NCI-H524 (cell line): ENCODE results near the gene DOCK2.
A peak's percentile ranks its signal among the peaks of the same experiment; 100 is the strongest.
"Not testable (repeated sequence)": the region's sequence is repeated elsewhere in the genome, so short reads cannot be mapped to it uniquely, and the experiment has no call there.

Source experiments
- DNase-seq, 2 experiments: peaks; one replicate each; lab custom pipeline; 2025; lab: John Stamatoyannopoulos, UW

Gene DOCK2

DNA sequence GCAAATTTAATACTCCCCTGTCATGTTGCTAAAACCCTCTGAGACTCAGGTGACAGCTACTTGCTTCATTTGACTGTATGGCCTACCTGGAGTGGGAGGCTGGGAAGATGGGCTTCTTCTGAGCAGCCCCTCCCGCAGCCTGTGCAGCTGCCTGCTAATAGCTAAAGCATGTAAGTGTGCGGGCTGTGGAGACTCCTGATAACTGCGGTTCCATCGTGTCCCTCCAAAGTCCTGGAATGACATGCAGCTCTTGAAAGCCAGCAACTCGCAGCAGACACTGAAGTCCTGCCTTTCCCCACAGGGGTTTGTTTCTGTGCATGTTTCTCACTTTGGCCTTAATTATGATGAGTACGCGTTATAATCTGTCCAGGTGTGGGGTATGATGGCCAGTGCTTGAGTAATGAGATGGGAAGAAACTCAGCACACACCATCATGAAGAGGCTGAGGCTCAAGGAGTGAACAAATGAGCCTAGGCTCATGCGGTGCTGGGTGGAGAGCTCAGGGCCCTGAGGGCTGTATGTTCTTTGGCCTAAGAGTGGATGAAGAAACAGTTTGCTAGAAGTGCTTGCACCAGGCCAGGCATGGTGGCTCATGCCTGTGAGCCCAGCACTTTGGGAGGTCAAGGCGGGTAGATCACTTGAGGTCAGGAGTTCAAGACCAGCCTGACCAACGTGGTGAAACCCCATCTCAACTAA lies 119.1 kb downstream of the DOCK2 start:
- DNase-seq: no peak

DNA sequence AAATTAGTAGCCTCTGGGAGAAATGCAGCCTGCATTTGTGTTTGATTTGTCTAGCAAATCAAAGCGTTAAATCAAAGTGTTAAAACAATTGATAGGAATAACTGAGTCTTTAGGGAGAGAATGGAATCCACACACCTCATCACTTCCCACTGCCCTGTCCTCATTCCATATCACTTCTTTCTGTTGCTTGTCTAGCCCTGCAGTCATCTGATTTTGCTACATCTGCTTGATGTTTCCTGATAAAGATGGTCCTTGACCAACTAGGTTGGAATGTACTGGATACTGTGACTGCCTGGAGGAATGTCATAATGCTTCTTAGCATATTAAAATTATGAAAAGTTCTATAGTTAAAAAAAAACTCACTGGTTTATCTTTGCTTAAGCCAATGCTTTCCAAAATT lies 119.9 kb downstream of the DOCK2 start:
- no peak for DNase-seq

DNA sequence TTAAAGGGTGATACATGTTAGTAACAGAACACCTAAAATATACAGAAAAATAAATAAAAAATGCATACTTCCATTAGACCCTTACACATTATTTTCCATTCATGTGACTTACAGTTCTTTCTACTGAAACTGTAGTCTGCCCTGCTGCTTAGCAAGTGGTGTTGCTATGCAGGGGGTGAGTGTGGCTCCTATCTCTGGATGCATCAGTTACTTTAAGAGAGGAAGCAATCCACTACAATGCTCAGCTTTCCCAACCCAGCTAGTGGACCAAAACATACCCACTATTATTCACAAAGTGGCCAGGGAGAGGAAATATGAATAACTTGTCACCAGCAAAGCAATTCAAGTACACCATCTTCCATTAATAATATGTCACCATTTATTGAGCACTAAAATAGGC lies 121.8 kb downstream of the DOCK2 start:
- DNase-seq: no peak

DNA sequence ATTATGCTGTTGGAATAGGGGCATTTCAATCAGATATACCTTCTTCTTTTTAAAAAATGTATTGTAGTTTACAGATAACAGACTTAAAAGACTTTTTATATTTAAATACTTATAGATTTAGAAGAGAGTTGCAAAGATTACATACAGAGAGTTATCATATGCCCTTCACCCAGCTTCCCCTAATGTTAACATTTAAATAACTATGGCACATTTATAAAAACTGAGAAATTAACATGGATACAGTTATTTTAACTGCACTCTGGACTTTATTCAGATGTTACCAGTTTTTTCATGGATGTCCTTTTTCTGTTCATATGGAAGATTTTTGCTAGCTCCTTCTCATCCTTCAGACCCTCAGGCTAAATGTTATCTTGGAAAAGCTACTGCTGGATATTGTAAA lies 123.2 kb downstream of the DOCK2 start:
- DNase-seq: no peak

- no peak for DNase-seq
Measured at GRCh38 chr5:169762338-169763095, 125.4 kb downstream of the DOCK2 start.

DNA sequence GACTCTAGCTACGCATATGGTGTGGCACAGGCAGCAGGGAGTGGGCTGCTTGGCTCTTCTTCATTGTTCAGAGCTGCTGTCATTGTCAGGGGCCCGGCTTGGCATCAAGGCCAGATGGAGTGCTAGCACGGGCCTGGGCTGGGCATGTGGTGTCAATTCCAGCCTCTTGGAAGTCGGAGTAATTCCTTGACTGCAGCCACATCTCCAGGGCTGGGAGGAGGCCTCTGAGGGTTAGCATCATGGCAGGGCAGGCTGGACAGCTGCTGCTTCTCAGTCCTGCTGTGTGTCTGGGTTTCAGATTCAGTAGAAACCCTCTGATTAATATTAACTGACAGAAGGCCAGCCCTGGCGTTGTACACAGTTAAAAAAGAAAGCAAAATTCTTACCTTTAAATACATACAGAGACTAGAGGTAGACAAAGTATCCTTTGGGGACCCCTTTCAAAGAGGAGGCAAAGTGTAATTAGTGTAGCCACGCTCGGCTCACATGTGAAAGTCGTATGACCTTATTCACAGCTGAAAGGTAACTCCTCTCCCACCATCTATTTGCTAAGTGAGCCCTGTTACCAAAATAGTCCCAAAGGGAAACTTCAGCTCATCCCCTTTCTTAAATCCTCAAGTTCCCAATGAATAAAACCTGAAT lies 126.4 kb downstream of the DOCK2 start:
- peak; percentile 87 to 92 for DNase-seq

- peak; percentile 74 to 91 for DNase-seq
Measured at GRCh38 chr5:169764018-169764378, 126.9 kb downstream of the DOCK2 start.

- peak in 1 of 2 experiments; percentile 38 for DNase-seq
Measured at GRCh38 chr5:169765176-169765996, 128.3 kb downstream of the DOCK2 start.

DNA sequence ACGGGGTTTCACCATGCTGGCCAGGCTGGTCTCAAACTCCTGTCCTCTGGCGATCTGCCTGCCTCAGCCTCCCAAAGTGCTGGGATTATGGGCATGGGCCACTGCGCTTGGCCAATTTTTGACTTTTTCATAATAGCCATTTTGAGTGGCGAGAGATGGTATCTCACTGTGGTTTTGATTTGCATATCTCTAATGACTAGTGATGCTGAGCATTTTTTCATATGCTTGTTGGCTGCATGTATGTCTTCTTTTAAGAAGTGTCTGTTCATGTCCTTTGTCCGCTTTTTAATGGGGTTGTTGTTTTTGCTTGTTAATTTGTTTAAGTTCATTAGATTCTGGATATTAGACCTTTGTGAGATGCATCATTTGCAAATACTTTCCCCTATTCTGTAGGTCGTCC lies 129.9 kb downstream of the DOCK2 start:
- not testable (repeated sequence) for DNase-seq

DNA sequence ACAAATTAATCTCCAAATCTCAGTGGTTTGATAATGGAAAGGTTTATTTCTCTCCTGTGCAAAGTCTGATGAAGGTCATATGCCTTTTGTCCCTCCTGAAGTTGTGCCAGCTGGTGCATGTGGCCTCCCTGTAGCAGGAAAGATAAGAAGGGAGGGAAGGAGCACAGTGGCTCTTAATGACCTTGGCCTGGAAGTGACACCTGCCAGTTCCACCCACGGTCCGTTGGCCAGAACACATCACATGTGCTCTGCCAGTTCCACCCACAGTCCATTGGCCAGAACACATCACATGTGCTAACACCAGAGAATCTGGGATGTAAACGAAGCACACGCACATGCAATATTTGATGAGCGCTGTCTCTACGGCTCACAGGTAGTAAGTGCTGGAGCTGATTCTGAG lies 130.9 kb downstream of the DOCK2 start:
- DNase-seq: peak in 1 of 2 experiments; percentile 16

GRCh38 chr5:169768416-169768815 lies 131.3 kb downstream of the DOCK2 start:
- DNase-seq: no peak

- no peak for DNase-seq
Measured at GRCh38 chr5:169770109-169770508, 133.0 kb downstream of the DOCK2 start.

DNA sequence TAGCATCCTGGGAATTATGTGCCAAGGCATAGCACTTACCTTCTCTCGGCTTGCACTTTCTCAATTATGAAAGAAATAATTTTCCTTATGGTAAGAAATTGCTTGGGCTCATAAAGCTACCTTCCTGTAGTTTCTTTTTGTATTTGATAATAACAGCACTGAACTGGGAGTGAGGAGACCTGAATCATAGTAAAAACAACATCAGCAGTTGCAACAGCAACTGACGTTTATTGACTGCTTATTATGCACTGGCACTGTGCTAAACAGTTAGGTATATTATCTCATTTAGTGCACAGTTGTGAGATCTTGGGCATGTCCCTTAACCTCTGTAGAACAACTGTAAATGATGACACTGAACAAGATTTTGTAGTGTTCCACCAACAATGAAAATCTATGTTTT lies 135.2 kb downstream of the DOCK2 start:
- no peak for DNase-seq

- no peak for DNase-seq
Measured at GRCh38 chr5:169772688-169773087, 135.6 kb downstream of the DOCK2 start.

DNA sequence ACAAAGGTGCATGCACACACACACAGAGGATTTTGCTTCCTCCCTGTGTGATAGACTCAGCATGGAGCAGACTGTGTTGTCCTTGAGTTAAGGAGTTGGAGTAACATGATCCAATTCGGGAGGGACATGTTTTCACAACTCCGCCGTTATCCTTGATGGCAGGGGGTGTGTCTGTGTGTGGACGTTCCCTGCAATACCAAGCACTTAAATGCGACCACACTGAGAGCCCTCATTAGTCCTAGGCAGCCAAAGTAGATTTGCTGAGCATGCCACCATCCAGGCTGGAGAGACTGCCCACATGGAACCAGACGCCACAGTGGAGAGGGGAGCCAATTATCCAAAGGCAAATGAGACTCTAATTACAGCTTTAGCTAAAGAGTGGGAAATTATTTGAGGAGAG lies 140.1 kb downstream of the DOCK2 start:
- DNase-seq: peak; percentile 75 to 94

- no peak for DNase-seq
Measured at GRCh38 chr5:169778622-169779596, 141.8 kb downstream of the DOCK2 start.

DNA sequence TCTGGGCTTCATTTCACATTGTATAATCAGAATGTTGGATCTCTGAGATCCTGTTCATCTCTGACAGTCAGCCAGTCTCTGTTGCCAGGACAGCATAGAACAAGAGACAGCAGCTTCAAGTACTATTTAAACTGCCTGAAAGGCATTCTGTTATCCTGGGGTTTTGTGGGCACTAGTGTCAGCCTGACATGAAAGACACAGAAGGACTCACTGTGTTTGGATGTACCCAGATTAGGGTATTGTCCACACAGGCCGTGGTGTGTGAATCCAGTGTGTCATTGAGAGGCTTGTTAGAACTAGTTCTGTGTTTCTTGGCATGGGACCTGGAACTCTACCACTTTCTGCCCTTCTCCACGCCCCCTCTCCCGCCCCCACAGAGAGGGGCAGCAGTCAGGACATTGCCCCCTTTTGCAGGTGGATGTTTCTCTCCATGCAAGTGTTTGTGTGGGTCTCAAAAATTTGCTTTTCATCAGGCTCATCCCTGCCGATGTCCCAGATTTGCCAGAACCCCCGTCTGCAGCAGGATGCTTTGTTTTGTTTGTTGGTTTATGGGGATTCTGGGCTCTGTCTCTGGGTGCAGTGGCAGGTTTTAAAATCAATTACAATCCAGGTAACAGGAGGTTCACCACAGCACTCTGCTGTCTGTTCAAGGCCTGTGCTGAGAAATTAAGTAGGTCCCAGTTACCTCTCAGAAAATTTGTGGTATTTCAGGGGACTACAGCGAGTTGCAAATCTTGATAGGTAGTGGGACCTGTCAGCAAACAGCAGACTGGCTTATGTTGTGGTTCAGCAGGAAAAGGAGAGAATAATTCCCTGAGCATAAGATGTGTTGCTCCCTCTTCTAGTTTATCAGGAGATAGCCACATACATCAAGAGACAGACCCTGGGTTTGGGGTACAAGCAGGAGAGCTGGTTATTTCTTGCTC lies 144.6 kb downstream of the DOCK2 start:
- no peak for DNase-seq

GRCh38 chr5:169785771-169786618 lies 148.9 kb downstream of the DOCK2 start:
- no peak for DNase-seq

GRCh38 chr5:169788168-169788567 lies 151.1 kb downstream of the DOCK2 start:
- no peak for DNase-seq
